ENCODE data around the gene LRIF1.
"Not testable (repeated sequence)": the region's sequence is repeated elsewhere in the genome, so short reads cannot be mapped to it uniquely, and the experiment has no call there.

DNA sequence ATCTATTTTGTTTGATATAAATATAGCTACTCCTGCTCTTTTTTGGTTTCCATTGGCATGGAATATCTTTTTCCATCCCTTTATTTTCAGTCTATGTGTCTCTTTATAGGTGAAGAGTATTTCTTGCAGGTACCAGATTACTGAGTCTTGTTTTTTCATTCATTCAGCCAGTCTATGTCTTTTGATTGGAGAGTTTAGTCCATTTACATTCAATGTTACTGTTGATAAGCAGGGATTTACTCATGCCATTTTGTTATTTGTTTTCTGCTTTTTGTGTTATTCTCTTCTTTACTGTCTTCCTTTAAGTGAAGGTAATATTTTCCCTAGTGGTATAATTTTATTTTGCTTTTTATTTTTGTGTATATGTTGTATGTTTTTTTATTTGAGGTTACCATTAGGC is 35.9 kb upstream of the LRIF1 start:
- not testable (repeated sequence) for TF ChIP-seq POLR2A, POLR2AphosphoS5, EP300 (IDR thresholded peaks at IDR 0.05)
- TF ChIP-seq, protein P1, sequence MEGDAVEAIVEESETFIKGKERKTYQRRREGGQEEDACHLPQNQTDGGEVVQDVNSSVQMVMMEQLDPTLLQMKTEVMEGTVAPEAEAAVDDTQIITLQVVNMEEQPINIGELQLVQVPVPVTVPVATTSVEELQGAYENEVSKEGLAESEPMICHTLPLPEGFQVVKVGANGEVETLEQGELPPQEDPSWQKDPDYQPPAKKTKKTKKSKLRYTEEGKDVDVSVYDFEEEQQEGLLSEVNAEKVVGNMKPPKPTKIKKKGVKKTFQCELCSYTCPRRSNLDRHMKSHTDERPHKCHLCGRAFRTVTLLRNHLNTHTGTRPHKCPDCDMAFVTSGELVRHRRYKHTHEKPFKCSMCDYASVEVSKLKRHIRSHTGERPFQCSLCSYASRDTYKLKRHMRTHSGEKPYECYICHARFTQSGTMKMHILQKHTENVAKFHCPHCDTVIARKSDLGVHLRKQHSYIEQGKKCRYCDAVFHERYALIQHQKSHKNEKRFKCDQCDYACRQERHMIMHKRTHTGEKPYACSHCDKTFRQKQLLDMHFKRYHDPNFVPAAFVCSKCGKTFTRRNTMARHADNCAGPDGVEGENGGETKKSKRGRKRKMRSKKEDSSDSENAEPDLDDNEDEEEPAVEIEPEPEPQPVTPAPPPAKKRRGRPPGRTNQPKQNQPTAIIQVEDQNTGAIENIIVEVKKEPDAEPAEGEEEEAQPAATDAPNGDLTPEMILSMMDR (IDR thresholded peaks at IDR 0.05) = not testable (repeated sequence)
